ENCODE data around the gene LPO. TPM values are rescaled to one million over a fixed set of nuclear protein-coding genes. Genes with fewer than 3 reads are reported as not detected.

The LPO gene
- not detected for total RNA-seq

DNA sequence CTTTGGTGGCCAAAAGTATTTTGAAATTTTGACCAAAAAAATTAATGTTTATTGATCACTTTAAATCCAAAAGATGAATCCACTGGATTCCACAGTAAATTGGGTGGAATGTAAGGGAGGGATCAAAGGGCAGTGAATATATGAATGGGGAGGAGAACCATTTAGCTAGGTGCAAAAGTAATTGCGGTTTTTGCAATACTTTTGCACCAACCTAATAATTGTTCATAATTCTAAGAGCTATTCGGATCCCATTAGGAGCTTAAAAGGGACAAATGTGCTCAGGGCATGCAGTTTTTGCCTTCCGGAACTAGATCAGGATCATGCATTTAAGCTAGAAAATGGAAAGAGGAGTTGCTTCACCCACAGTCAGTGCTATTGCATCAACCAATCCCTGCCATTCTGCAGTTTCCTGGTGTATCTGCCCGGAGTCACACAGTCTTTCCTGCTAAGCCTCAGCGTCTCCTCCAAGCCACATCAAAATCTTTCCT, at the start of gene LPO:
Gene LPO (plus strand): TSS at position 438 of the 488 bp plus-strand sequence. CDS start 4,396 bp downstream, outside the sequence.
- Histone ChIP-seq H3K27me3 (ENCODE audit: control insufficient read depth in 3 of 3, insufficient read depth in 3 of 3, low read length in 3 of 3) (peaks cover 14 to 41% (median 31%) of the 10 kb centered on the region in 3 donors), H3K9ac (ENCODE audit: low read depth in 1 of 3, low read length in 3 of 3) (no peak within 1 kb of the TSS), H3K9me3 (ENCODE audit: control insufficient read depth in 3 of 3, low read length in 3 of 3) (no peaks in the 10 kb centered on the region), H3K4me1 (ENCODE audit: control insufficient read depth in 3 of 3, insufficient read depth in 3 of 3, low read length in 3 of 3) (no peaks in the 10 kb centered on the region), H3K4me3 (ENCODE audit: low read length in 3 of 3) (no peak within 1 kb of the TSS), H3K36me3 (ENCODE audit: control insufficient read depth in 3 of 3, insufficient read depth in 3 of 3, low read length in 3 of 3) (no peaks in the 10 kb centered on the region), H3K27ac (ENCODE audit: low read depth, low read length) (no peak within 1 kb of the TSS)

GRCh38 chr17:58189436-58190146, 48.8 kb upstream of the LPO start:
- H3K9me3 ChIP-seq (ENCODE audit: control insufficient read depth in 3 of 3, low read length in 3 of 3) = no peaks in the 10 kb centered on the region
- H3K4me3 ChIP-seq (ENCODE audit: low read length in 3 of 3) = no peak overlapping the region
- H3K36me3 ChIP-seq (ENCODE audit: control insufficient read depth in 3 of 3, insufficient read depth in 3 of 3, low read length in 3 of 3) = no peaks in the 10 kb centered on the region
- peaks cover 24 to 44% (median 25%) of the 10 kb centered on the region in 3 donors for H3K27me3 ChIP-seq (ENCODE audit: control insufficient read depth in 3 of 3, insufficient read depth in 3 of 3, low read length in 3 of 3)
- no peak overlapping the region for H3K9ac ChIP-seq (ENCODE audit: low read depth in 1 of 3, low read length in 3 of 3)
- H3K4me1 ChIP-seq (ENCODE audit: control insufficient read depth in 3 of 3, insufficient read depth in 3 of 3, low read length in 3 of 3) = peaks cover 0 to 8% (median 3%) of the 10 kb centered on the region in 3 donors
- H3K27ac ChIP-seq (ENCODE audit: low read depth, low read length) = no peak overlapping the region

GRCh38 chr17:58191241-58191896, 47.0 kb upstream of the LPO start:
- no peaks in the 10 kb centered on the region for H3K9me3 ChIP-seq (ENCODE audit: control insufficient read depth in 3 of 3, low read length in 3 of 3)
- no peak overlapping the region for H3K9ac ChIP-seq (ENCODE audit: low read depth in 1 of 3, low read length in 3 of 3)
- no peak overlapping the region for H3K4me3 ChIP-seq (ENCODE audit: low read length in 3 of 3)
- H3K36me3 ChIP-seq (ENCODE audit: control insufficient read depth in 3 of 3, insufficient read depth in 3 of 3, low read length in 3 of 3) = no peaks in the 10 kb centered on the region
- H3K27me3 ChIP-seq (ENCODE audit: control insufficient read depth in 3 of 3, insufficient read depth in 3 of 3, low read length in 3 of 3) = peaks cover 25 to 52% (median 30%) of the 10 kb centered on the region in 3 donors
- no peak overlapping the region for H3K27ac ChIP-seq (ENCODE audit: low read depth, low read length)
- H3K4me1 ChIP-seq (ENCODE audit: control insufficient read depth in 3 of 3, insufficient read depth in 3 of 3, low read length in 3 of 3) = peaks cover 0 to 8% (median 3%) of the 10 kb centered on the region in 3 donors

DNA sequence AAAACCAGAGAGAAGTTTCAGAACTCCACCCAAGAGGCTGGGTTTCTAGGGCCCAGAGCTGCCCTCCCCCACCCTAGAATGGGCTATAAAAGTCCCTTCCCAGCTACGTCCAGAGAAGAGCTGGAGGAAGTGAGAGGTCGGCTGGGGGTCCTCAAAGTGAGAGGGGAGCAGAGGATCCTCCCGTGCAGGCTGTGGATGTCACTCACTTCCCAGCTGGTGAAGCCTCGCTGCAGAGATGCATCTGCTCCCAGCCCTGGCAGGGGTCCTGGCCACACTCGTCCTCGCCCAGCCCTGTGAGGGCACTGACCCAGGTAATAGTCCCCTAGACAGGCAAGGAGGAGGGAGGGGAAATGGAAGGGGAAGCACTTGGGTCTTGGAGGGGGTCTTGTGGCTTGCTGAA, 45.8 kb upstream of the LPO start, which contains the start of gene EPX:
Gene EPX (plus strand): TSS at position 115 of the 400 bp plus-strand sequence. CDS start 121 bp downstream, at position 236.
- Histone ChIP-seq H3K36me3 (ENCODE audit: control insufficient read depth in 3 of 3, insufficient read depth in 3 of 3, low read length in 3 of 3) (no peaks in the 10 kb centered on the region), H3K4me3 (ENCODE audit: low read length in 3 of 3) (no peak within 1 kb of the TSS), H3K9me3 (ENCODE audit: control insufficient read depth in 3 of 3, low read length in 3 of 3) (no peaks in the 10 kb centered on the region), H3K9ac (ENCODE audit: low read depth in 1 of 3, low read length in 3 of 3) (no peak within 1 kb of the TSS), H3K27me3 (ENCODE audit: control insufficient read depth in 3 of 3, insufficient read depth in 3 of 3, low read length in 3 of 3) (peaks cover 31 to 60% (median 36%) of the 10 kb centered on the region in 3 donors), H3K4me1 (ENCODE audit: control insufficient read depth in 3 of 3, insufficient read depth in 3 of 3, low read length in 3 of 3) (peaks cover 0 to 8% (median 3%) of the 10 kb centered on the region in 3 donors), H3K27ac (ENCODE audit: low read depth, low read length) (no peak within 1 kb of the TSS)

DNA sequence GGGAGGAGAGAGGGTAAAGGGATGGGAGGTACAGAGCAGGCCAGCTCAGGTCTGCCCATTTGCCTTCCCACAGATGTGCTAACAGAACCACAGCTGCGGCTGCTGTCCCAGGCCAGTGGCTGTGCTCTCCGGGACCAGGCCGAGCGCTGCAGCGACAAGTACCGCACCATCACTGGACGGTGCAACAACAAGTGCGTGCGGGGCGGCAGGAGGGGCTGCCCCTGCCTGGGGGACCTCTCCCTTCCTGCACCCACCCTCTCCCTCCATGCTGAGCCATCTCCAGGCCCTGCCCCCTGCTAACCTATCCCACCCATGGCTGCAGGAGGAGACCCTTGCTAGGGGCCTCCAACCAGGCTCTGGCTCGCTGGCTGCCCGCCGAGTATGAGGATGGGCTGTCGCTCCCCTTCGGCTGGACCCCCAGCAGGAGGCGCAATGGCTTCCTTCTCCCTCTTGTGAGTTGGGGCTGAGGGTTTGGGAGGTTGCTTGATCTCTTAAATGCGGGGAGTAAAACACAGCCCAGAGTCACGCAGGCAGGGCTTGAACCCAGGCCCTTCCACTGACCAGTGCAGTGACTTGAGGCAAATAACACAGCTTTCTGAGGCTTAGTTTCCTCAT, 44.6 kb upstream of the LPO start:
- Histone ChIP-seq H3K9me3 (ENCODE audit: control insufficient read depth in 3 of 3, low read length in 3 of 3) (no peaks in the 10 kb centered on the region), H3K36me3 (ENCODE audit: control insufficient read depth in 3 of 3, insufficient read depth in 3 of 3, low read length in 3 of 3) (no peaks in the 10 kb centered on the region), H3K4me1 (ENCODE audit: control insufficient read depth in 3 of 3, insufficient read depth in 3 of 3, low read length in 3 of 3) (peaks cover 0 to 8% (median 3%) of the 10 kb centered on the region in 3 donors), H3K9ac (ENCODE audit: low read depth in 1 of 3, low read length in 3 of 3) (no peak overlapping the region), H3K27ac (ENCODE audit: low read depth, low read length) (no peak overlapping the region), H3K27me3 (ENCODE audit: control insufficient read depth in 3 of 3, insufficient read depth in 3 of 3, low read length in 3 of 3) (peaks cover 39 to 69% (median 43%) of the 10 kb centered on the region in 3 donors), H3K4me3 (ENCODE audit: low read length in 3 of 3) (no peak overlapping the region)

- H3K27me3 ChIP-seq (ENCODE audit: control insufficient read depth in 3 of 3, insufficient read depth in 3 of 3, low read length in 3 of 3) = peaks cover 39 to 75% (median 46%) of the 10 kb centered on the region in 3 donors
Observed at GRCh38 chr17:58195518-58196123, 42.8 kb upstream of the LPO start.

DNA sequence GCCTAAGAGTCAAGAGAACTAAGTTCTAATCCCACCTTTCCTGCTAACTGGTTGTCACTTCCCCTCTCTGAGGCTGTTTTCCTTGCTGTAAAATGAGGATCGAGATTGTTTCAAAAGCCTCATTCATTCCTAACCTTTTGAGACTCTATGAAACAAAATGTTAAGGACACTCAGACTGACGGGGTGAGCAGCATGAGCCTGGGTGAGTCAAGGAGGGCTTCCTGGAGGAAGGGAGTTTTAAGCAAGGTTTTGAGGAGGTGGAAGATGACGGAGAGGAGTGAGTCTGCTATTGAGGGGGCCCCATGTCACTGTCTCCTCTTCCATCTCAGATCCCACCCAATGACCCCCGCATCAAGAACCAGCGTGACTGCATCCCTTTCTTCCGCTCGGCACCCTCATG, 41.8 kb upstream of the LPO start:
- Histone ChIP-seq H3K27ac (ENCODE audit: low read depth, low read length) (no peak overlapping the region), H3K27me3 (ENCODE audit: control insufficient read depth in 3 of 3, insufficient read depth in 3 of 3, low read length in 3 of 3) (peaks cover 36 to 65% (median 38%) of the 10 kb centered on the region in 3 donors), H3K9ac (ENCODE audit: low read depth in 1 of 3, low read length in 3 of 3) (no peak overlapping the region), H3K36me3 (ENCODE audit: control insufficient read depth in 3 of 3, insufficient read depth in 3 of 3, low read length in 3 of 3) (no peaks in the 10 kb centered on the region), H3K4me3 (ENCODE audit: low read length in 3 of 3) (no peak overlapping the region), H3K9me3 (ENCODE audit: control insufficient read depth in 3 of 3, low read length in 3 of 3) (no peaks in the 10 kb centered on the region), H3K4me1 (ENCODE audit: control insufficient read depth in 3 of 3, insufficient read depth in 3 of 3, low read length in 3 of 3) (peaks cover 0 to 3% (median 0%) of the 10 kb centered on the region in 3 donors)

More at GRCh38 chr17:58195518-58196123, 42.8 kb upstream of the LPO start:
- H3K4me1 ChIP-seq (ENCODE audit: control insufficient read depth in 3 of 3, insufficient read depth in 3 of 3, low read length in 3 of 3) = peaks cover 0 to 3% (median 0%) of the 10 kb centered on the region in 3 donors
- H3K27ac ChIP-seq (ENCODE audit: low read depth, low read length) = no peak overlapping the region
- H3K4me3 ChIP-seq (ENCODE audit: low read length in 3 of 3) = no peak overlapping the region
- no peak overlapping the region for H3K9ac ChIP-seq (ENCODE audit: low read depth in 1 of 3, low read length in 3 of 3)
- no peaks in the 10 kb centered on the region for H3K9me3 ChIP-seq (ENCODE audit: control insufficient read depth in 3 of 3, low read length in 3 of 3)
- no peaks in the 10 kb centered on the region for H3K36me3 ChIP-seq (ENCODE audit: control insufficient read depth in 3 of 3, insufficient read depth in 3 of 3, low read length in 3 of 3)

DNA sequence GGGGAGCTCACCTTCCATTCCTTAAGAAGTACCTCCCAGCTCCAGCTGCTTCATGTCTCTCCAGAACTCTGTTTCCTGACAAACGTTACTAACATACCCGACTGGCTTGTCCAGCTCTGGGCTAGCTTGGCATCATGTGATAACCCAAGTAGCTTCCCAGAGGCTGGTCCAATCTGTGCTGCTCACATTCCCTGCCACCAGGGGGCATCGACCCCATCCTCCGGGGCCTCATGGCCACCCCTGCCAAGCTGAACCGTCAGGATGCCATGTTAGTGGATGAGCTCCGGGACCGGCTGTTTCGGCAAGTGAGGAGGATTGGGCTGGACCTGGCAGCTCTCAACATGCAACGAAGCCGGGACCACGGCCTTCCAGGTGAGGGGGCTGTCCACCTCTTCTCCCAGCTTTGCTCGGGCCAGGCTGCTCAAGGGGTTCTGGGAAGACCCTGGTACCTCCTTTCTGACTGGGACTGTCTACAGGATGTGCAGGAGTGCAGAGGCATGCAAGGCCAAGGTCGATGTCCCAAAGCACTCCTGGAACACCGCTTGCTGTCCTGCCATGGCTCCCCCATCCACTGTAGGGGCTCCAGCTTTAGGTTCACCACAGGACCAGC, 38.3 kb upstream of the LPO start:
- no peak overlapping the region for H3K4me3 ChIP-seq (ENCODE audit: low read length in 3 of 3)
- H3K27me3 ChIP-seq (ENCODE audit: control insufficient read depth in 3 of 3, insufficient read depth in 3 of 3, low read length in 3 of 3) = peaks cover 29 to 43% (median 32%) of the 10 kb centered on the region in 3 donors
- no peak overlapping the region for H3K9ac ChIP-seq (ENCODE audit: low read depth in 1 of 3, low read length in 3 of 3)
- H3K9me3 ChIP-seq (ENCODE audit: control insufficient read depth in 3 of 3, low read length in 3 of 3) = no peaks in the 10 kb centered on the region
- peaks cover 4 to 5% (median 4%) of the 10 kb centered on the region in 3 donors for H3K36me3 ChIP-seq (ENCODE audit: control insufficient read depth in 3 of 3, insufficient read depth in 3 of 3, low read length in 3 of 3)
- peaks cover 0 to 3% (median 0%) of the 10 kb centered on the region in 3 donors for H3K4me1 ChIP-seq (ENCODE audit: control insufficient read depth in 3 of 3, insufficient read depth in 3 of 3, low read length in 3 of 3)
- H3K27ac ChIP-seq (ENCODE audit: low read depth, low read length) = no peak overlapping the region

DNA sequence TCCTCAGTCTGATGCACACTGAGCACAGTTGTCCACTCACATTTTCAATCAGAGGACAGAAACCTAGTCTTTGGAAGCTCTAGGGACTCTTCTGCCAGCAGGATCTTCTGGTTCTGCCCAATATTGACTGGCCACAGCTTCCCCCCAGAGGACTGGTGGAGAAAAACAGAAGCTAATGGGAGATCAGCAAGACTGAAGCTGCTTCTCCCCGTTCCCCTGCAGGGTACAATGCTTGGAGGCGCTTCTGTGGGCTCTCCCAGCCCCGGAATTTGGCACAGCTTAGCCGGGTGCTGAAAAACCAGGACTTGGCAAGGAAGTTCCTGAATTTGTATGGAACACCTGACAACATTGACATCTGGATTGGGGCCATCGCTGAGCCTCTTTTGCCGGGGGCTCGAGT, 35.5 kb upstream of the LPO start:
- Histone ChIP-seq H3K36me3 (ENCODE audit: control insufficient read depth in 3 of 3, insufficient read depth in 3 of 3, low read length in 3 of 3) (peaks cover 20 to 27% (median 25%) of the 10 kb centered on the region in 3 donors), H3K27ac (ENCODE audit: low read depth, low read length) (no peak overlapping the region), H3K4me3 (ENCODE audit: low read length in 3 of 3) (no peak overlapping the region), H3K27me3 (ENCODE audit: control insufficient read depth in 3 of 3, insufficient read depth in 3 of 3, low read length in 3 of 3) (peaks cover 18 to 25% (median 20%) of the 10 kb centered on the region in 3 donors), H3K9me3 (ENCODE audit: control insufficient read depth in 3 of 3, low read length in 3 of 3) (no peaks in the 10 kb centered on the region), H3K4me1 (ENCODE audit: control insufficient read depth in 3 of 3, insufficient read depth in 3 of 3, low read length in 3 of 3) (peaks cover 0 to 3% (median 0%) of the 10 kb centered on the region in 3 donors), H3K9ac (ENCODE audit: low read depth in 1 of 3, low read length in 3 of 3) (no peak overlapping the region)

Measured in skeletal muscle tissue (tissue), 4 donors.